HG03558 (cell line): ENCODE measurements around the gene STK11.

Source experiments
- ATAC-seq: cut with Tn5 transposase; IDR thresholded peaks from one replicate; pipeline ENCODE4 v1.9.1; 2021; ENCODE audit warnings: moderate number of reproducible peaks; ENCODE audit not compliant: unreplicated experiment; ENCODE audit errors: extremely low read depth

STK11 gene

DNA sequence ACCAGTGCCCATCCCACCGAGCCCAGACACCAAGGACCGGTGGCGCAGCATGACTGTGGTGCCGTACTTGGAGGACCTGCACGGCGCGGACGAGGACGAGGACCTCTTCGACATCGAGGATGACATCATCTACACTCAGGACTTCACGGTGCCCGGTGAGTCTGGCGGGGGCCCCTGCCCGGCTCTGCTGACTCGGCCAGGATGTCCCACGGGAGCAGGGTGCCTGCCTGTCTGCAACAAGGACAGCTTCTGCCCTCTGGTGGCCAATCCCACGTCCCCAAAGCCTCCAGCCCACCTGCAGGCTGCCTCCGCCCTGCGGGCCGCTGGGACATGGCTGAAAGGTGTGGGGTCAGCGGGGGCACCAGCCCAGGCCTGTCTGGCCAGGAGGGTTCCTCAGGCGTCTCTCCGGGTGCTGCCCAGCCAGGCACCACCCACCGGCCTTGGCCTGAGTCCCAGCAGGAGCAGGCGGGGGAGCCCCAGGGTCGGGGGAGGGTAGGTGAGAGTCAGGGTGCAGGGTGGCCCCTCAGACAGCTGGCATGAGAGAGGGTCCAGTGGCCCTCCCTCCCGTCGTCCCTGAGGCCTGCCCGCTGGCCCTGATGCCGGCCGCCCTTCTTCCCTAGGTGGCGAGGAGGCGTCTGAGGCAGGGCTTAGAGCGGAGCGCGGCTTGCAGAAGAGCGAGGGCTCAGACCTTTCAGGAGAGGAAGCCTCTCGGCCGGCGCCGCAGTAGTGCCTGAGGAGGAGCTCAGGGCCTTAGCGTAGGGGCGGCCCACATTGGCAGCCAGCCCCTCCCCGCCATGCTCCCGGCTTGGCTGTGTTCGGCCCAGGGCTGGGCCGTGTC lies 17.7 kb downstream of the STK11 start:
- no peak for ATAC-seq

DNA sequence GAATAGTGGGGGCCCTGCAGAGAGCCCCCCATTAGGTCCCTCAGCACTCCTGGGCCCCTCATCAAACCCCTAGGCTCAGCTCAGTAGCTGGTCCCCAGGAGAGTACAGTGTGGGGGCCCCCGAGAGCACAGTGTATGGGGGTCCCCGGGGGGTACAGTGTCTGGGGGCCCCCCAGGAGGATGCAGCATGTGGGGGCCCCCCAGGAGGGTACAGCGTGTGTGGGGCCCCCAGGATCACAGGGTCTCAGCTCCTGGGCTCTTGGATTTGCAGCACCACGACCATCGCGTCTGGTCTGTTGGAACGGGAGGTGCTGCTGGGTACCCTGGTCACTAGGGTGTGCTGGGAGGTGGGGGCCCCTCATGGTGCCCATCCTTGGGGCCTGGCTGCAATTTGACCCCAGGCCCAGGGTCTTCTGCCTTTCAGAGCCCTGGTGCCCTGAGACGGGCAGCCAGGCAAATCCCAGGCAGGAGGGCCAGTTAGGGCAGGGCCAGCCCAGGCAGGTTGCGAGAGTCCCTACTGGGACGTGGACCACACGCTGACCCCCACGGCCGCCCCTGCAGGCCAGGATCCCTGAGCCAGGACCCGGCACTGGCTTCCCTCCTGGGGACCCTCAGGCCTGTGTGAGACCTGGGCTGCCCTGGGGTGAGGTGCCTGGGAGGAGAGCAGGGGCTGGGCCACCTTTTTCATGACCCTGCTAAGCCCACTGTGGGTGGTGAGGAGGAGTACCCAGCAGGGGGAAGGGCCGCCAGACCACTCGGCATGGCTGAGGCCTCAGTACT lies 18.7 kb downstream of the STK11 start:
- ATAC-seq = no peak

DNA sequence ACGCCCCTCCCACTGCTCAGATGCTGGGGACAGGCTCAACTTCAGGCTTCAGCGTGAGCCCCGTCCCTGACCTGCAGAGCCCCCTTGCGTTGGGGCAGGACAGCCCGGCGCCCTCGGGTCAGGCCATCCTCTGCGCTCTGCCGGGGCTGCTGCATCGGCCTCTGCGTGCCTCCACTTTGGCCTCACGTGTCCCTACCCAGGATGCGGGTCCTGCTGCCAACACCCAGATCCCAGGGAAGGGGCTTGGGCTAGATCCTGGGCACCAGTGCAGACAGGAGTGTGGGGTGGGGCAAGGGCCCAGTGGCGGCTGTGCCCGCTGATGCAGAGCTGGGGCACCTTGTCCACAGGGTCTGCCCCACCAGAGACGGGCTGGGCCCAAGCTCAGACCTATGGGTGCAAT lies 19.3 kb downstream of the STK11 start:
- ATAC-seq = no peak

DNA sequence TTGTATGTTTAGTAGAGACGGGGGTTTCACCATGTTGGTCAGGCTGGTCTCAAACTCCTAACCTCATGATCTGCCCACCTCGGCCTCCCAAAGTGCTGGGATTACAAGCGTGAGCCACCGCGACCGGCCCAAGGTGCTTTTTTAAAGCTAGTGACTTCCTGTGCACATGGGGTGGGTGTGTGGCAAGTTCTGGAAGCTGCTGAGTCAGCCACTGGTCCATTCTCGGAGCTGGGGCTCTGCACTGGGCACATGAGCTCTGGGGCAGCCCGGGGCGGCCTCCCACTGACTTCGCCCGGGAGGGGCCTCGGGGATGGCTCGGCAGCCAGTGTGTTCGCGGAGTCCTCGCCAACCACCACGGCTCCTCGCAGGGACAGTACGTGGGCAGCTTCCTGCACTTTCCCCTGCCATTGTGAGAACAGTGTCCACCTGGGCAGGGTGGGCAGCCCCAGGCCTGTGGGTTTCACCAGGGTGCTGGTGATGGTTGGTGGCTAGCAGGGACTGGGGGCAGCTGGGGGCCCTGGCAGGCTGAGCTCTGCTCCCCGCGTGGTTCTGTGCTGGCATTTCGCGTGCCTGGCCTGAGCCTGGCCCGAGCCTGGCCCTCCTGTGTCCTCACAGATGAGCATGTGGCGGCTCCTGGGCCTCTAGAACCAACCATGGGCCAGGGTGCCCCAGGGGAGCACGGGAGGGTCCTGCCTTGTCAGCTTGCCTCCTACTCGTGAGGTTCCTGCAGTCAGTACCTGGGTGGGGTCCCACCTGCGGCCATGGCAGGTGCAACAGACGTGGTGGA lies 20.1 kb downstream of the STK11 start:
- no peak for ATAC-seq

DNA sequence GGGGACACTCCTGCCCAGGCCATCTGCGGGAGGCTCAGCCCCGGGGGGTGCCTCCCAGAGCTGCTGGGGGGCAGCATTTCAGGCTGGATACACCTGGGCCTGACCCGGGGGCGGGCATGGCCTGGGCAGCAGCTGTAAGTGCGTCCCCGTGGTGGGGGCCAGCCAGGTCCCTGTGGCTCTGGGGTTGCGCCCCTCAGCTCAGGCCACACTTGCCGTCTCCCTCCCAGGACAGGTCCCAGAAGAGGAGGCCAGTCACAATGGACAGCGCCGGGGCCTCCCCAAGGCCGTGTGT lies 20.6 kb downstream of the STK11 start:
- no peak for ATAC-seq

DNA sequence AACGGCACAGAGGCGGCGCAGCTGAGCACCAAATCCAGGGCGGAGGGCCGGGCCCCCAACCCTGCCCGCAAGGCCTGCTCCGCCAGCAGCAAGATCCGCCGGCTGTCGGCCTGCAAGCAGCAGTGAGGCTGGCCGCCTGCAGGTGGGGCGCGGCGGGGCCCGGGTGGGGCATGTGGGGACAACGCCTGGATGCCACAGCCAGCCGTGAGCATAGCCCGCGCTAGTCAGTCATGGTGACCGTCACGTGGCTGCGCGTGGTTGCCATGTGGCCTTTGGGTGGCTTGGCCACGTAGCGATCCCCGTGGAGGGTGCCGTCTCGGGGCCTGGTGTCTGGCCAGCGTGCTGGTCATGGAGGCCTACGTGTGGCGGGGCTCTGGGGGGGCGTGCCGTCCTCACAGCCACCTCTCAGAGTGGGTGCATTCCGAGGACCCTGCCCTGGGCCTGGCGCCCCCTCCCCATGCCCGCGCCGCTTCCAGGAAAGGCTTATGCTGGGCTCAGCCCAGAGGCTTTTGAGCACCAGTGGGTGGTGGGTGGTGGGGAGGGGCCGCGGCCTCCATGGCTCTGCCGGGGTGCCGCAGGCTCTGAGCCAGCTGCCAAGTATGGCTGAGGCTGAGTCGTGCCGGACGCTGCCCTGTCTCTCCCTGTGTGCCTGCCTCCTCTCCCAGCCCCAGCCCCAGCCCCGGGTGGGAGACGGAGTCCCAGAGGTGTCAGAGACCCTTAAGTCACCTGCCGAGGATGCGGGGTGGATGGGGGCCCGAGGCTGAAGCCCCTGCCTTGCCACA lies 21.1 kb downstream of the STK11 start:
- ATAC-seq = no peak

DNA sequence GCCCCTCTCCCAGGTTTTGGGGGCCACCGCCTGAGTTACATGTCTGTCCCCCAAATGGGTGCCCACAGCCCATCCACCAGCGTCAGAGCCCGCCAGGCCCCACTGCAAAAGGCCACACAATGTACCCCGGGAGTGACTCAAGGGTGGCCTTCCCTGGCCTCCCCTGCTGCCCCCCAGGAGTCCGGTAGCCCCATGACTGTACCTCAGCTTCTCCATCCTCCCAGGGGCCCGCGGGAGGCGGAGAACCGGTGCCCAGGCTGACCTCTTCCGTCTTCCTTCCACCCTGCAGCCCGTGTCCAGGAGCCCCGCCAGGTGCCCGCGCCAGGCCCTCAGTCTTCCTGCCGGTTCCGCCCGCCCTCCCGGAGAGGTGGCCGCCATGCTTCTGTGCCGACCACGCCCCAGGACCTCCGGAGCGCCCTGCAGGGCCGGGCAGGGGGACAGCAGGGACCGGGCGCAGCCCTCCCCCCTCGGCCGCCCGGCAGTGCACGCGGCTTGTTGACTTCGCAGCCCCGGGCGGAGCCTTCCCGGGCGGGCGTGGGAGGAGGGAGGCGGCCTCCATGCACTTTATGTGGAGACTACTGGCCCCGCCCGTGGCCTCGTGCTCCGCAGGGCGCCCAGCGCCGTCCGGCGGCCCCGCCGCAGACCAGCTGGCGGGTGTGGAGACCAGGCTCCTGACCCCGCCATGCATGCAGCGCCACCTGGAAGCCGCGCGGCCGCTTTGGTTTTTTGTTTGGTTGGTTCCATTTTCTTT lies 21.9 kb downstream of the STK11 start:
- ATAC-seq = no peak

DNA sequence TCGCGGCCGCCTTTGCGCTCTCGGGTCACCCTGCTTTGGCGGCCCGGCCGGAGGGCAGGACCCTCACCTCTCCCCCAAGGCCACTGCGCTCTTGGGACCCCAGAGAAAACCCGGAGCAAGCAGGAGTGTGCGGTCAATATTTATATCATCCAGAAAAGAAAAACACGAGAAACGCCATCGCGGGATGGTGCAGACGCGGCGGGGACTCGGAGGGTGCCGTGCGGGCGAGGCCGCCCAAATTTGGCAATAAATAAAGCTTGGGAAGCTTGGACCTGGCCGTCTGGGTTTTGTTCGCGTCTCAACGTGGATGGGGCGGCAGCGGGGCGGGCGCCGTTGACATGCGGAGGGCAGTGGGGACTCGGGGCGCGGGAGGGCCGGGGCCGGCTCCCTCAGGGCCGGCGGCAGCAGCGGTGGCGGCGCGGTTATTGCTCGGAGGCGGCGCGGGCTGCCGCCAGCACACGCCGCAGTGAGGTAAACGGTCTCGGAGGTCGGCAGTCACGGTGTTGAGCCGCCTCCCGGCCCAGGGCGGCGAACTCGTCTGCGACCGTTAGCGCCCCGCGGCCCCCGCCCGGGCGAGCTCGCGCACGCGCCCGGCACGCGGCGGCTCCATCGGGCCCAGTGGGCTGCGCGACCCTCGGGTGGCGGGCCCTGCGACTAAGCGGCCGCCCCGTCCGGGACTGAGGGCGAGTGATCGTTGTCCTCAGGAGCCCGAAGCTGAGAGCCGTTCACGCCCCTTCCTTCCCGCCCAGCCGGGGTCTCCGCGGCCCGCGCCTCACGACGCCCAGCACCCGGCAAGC lies 22.8 kb downstream of the STK11 start:
- no peak for ATAC-seq

DNA sequence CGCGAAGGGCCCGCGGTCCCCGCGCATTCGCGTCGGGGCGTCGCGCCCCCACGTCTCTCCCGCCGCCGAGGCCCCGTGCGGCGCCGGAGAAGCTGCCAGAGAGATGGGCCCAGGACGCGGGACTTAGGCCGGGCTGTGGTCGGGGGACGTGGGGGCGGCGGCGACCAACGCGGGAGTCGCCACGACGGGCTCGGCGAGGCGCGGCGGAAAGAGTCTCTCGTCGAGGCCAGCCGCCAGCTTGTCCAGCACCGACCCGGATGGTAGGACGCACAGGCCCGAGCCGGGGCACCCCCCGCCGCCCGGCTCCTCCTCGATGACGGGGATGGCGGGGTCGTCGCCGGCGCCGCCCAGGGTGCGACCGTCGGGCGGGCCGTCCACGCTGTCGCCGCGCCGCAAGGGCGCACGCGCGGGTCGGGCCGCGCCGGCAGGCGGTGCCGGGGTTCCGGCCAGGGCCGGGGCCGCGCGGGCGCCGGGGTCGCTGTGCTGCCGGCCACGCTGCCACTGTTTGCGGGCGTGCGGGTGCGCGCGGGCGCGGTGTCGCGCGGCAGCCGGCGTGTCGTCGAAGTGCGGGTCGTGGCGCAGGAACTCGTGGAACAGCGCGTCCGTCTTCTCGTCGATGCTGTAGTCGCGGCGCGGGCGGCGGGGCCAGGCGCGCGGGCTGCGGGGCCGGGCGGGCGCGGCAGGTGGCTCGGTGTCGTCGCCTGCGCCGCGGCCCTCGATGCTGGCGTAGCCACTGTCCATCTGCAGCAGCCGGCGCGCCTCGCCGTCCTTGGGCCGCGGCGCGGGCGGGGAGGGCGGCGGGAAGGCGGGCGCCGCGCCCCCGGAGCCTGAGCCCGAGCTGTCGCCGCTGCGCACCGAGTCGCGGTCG lies 23.7 kb downstream of the STK11 start:
- no peak for ATAC-seq

DNA sequence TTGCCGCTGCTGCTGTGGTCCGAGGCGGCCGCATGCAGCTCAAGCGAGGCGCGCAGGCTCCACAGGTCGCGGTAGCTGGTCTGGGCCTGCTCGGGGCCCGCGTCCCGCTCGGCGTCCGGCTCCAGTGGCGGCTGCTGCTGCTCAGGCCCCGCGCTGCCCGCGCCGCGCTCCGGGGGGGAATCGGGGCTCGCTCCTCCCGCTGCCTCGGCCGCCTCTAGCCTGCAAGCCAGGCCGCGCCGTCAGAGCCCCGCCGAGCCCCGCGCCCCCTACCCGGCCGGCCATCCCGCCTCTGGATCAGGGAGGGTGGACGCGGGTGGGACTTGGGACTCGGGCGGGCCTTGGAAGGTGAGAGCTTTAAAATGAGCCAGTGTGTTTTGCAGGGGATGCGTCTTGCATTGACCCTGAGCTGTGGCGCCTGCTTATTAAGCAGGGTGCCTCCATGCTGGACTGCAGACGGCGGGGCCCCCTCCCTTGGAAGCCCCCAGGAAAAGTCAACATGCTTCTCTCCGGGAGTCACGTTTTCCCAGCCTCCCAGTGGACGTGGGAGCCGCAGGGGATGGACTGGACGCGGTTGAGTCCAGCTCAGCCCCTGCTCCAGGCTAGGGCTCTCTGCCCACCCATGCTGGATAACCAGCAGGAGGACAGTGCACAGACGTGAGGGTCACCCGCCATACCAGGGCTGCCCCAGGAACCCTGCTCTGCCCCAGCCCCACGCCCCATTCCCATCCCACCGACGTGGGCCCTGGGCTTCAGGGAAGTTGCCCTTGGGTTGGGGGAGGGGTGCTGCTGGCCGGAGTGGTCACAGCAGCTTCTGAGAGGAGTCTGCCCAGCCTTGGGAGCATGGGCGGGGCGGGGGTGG lies 24.6 kb downstream of the STK11 start:
- ATAC-seq = no peak

DNA sequence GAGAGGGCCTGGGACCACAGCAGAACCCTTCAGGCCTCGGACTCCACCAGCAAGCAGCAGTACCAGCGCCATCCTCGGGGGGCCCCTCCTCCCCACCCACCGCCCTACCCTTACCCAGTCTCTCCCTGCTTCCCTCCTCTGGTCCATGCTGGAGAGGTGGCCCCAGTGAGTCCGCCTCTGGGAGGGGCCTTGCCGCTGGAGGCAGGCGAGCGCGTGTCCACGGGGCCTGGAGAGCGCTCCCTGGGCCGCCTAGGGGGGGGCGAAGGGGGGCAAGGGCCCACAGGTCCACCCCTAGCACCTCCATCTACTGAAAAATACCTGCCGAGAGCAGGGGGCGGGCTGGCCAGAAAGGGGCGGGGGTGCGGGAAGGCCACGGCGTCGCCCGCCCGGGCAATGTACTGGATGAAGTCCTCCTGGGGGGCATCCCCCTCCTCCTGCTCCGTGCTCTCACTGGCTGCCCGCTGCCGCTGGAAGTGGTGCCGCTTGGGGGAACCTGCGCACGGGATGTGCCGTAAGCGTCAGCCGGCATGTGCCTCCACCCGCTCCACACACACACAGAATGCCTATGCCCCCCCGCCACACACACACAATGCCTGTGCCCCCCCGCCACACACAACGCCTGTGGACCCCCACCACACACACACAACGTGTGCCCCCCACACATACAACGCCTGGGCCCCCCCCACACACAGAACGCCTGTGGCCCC lies 25.4 kb downstream of the STK11 start:
- no peak for ATAC-seq

DNA sequence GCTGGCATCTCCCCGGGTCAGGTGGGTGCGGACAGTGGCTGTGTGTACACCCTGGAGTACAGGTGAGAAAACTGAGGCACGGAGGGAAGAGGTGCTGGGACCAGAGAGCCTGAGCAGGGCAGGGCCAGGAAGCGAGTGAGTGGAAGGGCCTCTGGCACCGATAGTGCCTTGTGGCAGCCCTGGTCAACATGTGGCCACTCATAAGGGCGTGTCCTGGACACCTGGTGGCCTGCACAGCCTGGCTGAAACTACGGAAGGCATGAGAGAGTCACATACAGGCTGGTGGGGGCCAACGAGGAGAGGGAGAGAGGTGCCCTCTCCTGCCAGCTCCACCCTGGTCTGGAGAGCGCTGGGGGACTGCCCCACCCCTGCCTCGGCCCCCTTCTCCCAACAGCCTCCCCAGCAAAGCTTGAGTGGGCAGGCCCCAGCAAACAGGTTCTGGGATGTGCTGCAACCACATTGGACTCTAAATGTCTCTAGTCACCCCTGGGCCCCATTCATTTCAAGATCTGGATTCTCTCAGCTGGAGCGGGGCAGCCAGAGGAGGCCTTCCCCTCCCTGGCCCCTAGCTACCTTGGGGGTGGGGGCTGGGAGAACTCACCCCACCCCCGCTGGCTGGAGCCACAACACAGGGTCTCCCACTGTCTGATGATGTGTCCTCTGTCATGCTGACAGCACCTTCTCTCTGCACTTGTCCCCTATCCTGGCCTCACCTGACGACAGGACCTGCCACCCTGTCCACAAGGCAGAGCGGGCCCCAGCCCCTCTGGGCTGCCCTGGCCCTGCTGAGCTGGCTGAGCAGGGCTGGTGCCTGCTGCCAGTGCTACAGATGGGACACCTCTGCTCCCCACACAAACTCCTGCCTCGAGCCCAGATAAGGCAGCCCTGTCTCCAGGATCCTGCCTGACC lies 26.4 kb downstream of the STK11 start:
- no peak for ATAC-seq

DNA sequence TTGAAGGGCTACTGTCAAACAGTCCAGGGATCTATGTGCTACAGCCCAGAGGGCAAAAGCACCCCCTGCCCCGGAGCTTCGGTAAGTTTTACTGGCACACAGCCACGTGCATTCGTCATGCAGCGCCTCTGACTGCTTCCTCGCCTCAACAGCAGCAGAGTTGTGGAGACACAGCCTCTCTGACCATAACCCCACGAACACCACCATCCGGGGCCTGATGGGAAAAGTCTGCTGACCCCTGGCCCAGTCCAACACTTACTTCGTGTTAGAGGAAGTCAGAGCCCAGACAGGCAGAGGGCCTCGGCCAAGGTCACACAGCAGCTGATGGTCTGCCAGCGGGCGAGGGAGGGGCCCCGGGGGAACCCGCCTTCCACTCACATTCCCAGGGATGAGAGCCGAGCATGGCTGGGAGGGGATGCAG lies 27.1 kb downstream of the STK11 start:
- ATAC-seq = no peak

DNA sequence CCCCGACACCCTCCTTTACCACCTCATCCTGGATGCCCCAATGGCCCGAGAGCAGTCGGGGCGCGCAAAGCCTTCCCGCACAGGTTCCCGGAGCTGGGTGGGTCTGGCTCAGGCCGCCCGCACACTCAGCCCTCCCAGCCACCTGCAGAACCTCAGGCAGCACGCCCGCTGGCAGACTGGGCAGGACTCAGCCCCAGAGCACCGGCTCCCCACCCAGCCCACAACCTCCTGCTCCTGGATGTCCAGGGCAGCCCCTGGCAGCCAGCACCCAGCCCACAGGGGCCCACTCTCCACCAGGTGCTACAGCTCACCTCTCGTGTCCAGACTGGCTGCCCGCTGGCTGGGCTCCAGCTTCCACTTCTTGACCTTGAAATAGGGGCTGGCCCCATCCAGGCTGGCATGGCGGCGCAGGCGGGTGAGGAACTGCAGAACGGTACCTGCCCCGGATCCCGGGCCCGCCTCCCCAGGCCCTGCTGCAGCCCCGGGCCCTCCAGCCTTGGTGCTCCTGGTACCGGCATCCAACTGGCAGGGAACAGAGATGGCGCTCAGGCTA lies 27.6 kb downstream of the STK11 start:
- ATAC-seq = no peak
